Measurements from ENCODE around the gene CSNK1E.
"Not testable (repeated sequence)": the region's sequence is repeated elsewhere in the genome, so short reads cannot be mapped to it uniquely, and the experiment has no call there.

CSNK1E gene

DNA sequence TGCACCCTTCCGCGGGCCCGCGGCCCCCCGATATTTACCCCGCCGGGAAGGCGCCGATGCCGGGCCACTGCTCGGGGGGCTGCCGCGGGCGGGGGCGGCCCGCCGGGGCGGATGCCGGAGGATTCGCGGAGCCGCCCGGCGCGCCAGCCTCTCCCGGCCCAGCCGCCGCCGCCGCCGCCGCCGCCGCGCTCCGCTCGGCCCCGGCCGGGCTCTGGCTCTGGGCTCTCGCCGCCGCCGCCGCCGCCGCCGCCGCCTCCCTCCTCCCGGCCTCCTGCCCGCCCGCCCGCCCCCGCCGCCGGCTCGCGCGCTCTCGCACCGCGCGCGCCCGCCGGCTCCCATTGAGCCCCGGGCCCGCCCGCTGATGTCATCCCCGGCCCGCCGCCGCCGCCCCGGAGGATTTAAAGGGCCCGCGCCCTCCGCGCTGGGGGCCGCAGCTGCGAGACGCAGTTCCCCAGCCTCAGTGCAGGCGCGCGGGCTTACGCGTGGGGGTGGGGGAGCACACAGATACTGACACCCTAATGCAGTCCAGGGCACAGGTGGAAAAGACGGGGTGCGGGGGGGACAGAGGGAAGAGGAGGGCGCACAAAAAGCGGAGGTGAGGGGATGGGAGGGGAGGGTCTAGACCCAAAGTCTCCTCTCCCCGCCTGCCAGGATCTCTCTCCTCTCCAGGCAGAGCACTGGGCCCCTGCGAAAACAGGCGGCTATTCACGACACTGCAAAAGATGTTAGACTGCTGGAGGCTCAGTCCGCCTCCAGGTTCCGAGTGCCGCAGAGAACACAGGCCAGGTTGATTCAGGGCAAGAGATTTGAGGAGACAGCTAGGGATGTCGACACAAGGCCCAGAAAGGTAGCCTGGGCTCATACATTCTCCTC lies at the start of gene CSNK1E:
TSS of gene CSNK1E (minus strand) at position 312 of the 873 bp plus-strand sequence. CDS start 3,276 bp downstream, outside the sequence.
- in situ Hi-C loops (cut with MboI; ENCODE audit: low sequenced_read_pairs) = no loop called here

DNA sequence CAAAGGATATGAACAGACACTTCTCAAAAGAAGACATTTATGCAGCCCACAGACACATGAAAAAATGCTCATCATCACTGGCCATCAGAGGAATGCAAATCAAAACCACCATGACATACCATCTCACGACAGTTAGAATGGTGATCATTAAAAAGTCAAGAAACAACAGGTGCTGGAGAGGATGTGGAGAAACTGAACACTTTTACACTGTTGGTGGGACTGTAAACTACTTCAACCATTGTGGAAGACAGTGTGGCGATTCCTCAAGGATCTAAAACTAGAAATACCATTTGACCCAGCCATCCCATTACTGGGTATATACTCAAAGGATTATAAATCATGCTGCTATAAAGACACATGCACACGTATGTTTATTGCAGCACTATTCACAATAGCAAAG lies 48.6 kb upstream of the CSNK1E start:
- in situ Hi-C loops (cut with MboI; ENCODE audit: low sequenced_read_pairs) = not testable (repeated sequence)

DNA sequence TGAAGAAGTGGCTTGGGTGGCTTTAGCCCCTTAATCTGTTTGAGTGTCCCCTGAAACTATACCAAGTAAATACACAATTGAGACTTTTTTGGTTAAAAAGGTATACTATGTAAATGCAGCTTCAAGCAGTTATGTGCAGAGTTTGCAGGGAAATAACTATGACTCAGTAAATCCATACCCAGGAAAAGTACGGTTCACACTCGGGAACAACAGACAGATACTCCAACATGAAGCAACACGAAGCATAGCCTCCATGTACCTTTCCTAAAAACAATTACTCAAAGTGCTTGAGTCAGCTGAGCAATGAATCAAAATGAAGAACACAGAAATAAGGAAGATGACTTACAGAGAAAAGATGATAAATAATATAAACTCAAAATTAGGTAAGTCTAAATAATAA lies 47.9 kb upstream of the CSNK1E start:
- in situ Hi-C loops (cut with MboI; ENCODE audit: low sequenced_read_pairs) = not testable (repeated sequence)

DNA sequence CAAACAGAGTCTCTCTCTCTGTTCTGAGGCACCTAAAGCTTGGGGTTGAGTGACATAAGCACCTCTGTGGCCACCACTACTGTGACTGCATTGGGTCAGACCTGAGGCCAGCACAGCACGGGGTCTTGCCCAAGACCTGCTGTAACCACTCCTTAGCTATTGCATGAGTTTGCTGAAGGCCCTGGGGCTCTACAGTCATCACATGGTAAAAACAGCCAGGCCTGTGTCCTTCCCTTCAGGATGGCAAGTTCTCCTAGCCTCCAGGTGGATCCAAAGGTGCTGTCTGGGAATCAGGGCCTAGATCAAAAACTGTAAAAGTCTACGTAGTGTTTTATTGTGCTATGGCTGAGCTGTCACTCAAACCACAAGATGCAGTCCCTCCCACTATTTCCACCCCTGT lies 43.3 kb upstream of the CSNK1E start:
- in situ Hi-C loops (cut with MboI; ENCODE audit: low sequenced_read_pairs) = not testable (repeated sequence)

DNA sequence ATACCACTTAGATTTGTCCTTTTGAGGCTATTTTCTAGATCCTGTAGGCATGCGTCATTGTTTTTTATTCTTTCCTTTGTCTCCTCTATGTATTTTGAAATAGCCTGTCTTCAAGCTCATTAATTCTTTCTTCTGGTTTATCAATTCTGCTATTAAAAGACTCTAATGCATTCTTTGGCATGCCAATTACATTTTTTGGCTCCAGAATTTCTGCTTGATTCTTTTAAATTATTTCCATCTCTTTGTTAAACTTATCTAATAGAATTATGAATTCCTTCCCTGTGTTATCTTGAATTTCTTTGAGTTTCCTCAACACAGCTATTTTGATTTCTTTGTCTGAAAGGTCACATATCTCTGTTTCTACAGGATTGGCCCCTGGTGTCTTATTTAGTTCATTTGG lies 42.6 kb upstream of the CSNK1E start:
- in situ Hi-C loops (cut with MboI; ENCODE audit: low sequenced_read_pairs) = not testable (repeated sequence)

DNA sequence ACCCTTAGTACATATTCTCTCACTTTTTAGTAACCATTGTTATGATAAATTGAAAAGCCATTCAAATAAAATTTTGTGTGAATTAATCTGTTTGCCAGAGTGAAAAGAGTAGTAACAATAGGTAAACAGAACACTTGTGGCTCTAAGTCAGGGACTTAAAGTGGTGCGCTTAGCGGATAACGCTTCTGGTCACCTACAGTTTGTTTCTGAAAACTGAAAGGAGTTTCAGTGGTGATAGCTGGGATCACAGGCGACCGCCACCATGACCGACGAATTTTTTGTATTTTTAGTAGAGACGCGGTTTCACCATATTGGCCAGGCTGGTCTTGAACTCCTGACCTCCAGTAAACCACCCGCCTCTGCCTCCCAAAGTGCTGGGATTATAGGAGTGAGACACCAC lies 40.7 kb upstream of the CSNK1E start:
- in situ Hi-C loops (cut with MboI; ENCODE audit: low sequenced_read_pairs) = not testable (repeated sequence)

DNA sequence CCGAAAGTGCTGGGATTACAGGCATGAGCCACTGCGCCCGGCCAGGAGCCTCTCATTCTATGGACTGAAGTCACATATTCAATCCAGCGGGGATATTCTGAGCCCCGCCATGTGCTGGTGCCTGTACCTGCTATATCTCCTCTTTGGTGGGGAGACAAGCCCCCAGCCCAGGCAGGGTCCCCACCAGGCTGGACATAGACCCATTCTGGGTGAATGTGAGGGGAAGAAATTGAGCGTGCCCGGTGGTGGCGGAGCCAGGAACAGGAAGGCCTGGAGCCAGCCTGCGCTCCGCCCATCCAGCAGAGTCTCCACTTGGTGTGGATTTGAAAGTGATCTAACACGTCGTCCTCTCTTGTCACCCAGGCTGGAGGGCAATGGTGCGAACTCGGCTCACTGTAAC lies 38.0 kb upstream of the CSNK1E start:
- in situ Hi-C loops (cut with MboI; ENCODE audit: low sequenced_read_pairs) = no loop called here

DNA sequence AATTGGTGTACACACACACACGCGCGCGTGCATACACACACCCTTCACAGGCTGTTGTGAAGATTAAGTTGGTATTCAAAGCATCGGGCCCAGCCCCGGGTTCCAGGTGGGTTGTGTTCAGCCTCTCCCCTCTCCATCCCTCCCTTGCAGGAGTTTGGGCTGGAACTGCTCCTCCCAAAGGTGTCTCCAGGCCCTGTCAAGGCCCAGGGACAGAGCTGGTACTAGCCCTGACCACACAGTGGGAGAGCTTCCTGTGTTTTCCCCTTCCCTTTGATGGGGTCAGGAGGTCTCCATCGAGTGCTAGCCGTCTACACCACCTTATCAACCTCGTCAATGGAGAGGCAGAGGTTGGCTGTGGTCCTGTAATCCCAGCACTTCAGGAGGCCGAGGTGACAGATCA lies 36.5 kb upstream of the CSNK1E start:
- in situ Hi-C loops (cut with MboI; ENCODE audit: low sequenced_read_pairs) = no loop called here

DNA sequence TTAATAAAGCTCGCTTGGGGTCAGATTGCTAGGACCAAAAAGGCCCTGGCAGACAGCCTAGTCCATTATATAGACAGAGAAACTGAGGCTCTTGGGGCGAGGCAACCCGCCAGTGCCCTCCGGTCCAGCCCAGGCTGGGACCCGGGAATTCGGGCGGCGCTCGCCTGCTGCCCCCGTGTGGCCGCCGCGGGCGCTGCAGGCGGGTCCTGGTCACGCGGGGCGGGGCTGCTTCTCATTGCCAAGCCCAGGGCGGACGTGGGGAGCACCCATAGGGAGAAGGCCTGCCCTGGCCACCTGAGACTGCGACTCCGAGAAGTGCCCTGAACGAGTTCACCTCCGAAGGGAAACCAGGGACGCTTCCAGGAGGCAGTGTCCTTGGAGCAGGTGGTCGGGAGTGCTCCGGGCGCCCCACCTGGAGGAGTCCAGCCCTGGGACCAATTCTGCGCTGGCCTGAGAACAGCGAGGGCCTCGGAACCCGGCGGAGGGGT lies 36.0 kb upstream of the CSNK1E start:
- in situ Hi-C loops (cut with MboI; ENCODE audit: low sequenced_read_pairs) = no loop called here

DNA sequence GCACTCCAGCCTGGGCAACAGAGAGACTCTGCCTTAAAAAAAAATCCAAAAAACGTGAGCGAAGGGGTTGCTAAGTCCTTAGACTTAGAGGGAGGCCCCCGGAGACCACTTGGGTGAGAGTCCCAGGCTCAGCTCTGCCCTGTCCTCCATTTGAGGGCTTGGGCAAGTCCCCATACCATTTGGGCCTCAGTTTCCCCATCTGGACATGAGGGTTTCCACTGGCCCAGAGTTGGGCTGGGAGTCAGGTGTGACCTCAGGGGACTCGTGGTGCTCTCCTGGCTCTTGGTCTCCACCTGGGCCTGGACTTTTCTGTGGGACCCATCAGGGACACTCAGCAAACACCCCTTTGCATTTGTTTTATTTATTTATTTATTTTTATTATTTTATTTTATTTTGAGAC lies 35.2 kb upstream of the CSNK1E start:
- in situ Hi-C loops (cut with MboI; ENCODE audit: low sequenced_read_pairs) = no loop called here

DNA sequence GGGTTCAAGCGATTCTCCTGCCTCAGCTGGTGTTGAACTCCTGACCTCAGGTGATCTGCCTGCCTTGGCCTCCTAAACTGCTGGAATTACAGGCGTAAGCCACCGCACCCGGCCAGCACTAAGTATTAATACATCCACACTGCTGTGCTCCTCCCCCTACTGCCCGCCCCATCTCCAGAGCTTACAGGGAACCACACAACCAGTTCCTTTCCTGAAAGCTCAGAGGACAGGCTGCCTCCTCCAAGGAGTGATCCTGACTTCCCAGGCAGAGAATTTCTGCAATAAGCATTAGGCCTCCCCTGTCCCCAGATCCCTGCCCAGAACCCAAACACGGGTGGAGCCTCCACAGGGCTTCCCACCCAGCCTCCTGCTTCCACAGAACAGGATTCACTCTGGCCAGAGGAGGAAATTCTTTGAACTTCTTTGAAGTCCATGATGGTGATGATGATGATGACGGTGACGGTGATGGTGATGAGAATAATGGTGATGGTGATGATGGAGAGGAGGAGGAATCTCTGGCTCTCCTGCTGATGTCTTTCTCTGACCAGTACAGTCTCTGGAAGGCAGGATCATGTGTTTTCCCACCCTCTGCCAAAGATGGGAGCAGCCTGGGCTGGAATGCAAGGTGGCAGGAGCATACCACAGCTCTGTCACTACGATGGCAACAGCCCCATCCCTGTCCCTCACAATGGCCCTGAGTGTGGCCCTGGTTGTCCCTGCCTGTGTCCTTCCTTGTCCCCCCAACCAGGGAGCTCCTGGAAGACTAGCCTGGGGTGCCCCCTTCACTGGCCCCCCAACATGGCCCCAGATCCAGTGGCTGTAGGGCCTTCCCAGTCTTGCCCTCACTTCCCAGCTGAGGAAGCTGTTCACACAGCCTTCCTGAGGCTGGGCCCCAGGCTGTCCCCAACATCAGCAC lies 33.5 kb upstream of the CSNK1E start:
- in situ Hi-C loops (cut with MboI; ENCODE audit: low sequenced_read_pairs) = no loop called here

DNA sequence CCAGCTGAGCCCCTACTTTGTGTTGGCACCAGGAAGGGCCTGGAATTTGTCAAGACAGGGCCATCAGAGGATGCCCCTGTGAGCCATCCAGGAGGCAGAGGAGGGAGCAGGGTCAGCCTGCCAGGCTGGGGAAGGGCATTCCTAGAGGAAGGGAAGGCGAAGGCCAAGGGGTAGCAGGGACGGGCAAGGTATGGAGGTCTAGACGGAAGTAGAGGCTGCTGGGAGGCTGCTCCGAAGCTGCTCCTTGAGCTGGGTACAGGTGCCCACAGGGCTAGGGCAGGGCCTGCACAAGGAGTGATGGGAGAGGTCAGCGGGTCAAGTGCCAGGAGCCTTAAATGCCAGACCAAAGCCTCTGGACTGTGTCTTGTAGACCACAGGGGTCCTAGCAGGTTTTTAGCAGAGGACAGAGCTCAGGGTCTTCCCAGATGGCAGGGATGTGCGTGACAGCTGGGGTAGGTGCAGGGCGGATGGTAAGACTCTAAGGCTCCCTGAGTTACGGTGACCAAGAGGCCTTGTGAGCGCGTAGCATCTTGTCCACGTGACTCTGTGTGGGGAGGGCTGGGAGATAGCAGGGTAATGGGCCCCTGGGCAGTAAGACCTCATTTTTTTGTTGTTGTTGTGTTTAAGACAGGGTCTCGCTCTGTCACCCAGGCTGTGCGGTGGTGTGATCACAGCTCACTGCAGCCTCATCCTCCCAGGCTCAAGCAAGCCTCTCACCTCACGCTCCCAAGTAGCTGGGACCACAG lies 31.7 kb upstream of the CSNK1E start:
- in situ Hi-C loops (cut with MboI; ENCODE audit: low sequenced_read_pairs) = no loop called here

DNA sequence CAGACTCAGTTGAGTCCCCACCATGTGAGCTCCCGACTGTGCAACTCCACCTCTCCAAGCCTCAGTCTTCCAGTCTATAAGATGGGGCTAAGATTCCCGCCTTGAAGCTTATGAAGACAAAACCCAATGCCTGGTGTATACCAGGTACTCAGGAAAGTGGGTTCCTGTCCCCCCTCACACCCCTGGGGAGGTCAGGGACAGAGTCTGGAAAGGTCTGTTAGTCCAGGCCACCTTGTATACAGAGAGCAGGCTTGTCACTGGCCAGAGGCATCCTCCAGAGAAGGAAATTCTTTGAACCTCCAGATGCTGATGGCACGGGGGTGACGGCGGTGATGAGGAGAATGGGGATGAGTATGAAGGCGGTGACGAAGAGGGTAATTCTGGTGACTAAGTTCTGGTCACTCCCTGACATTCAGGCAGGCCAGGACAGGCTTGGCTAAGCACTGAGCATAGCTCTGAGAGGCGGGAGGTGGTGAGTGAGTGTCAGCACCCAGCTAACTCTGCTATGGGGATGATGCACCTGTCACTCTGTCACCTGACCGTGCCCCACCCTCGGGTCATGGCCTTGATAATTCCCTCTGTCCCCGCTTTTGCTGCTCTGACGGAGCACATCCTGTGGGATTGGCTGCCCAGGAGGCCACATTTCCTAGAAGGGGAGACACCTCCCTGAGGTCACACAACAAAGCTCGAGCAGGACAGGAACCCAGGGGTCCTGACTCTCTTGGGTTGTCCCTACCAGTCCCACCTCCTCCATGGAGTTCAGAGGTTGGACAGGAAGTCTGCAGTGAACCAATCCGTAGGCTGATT lies 30.9 kb upstream of the CSNK1E start:
- in situ Hi-C loops (cut with MboI; ENCODE audit: low sequenced_read_pairs) = no loop called here

DNA sequence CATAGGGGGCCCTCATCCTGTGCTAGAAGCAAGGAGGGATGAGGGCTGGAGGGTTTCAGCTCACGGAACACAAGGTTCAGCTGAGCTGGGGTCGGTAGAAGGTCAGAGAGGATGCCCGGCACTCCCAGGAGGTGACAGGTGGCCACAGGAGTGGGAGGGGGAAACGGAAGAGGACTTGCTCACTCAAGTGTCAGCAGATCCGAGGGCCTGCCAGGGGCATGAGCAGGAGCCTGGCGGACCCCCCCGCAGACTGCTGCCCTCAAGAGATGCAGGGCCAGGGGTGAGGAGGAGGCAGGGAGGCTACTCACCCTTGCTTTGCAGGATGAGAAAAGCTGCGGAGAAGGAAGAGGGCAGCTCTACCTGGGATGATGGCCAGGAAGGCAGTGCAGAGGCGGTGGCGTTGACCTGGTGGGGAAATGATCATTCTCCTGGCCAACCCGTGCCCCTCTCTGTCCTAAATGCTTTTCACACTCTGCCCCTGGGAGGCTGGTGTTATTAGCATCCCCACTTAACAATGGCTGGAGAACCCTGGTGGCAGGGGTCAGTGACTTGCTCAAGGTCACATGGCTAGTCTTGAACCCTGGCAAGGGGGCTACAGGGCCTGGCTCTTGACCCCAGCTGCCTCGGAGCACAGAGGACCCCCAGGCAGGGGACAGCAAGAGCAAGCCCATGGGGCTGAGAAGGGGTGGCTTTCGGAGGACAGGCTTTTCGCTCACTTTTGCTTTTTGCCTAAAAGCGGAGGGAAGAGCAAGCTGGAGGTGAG lies 30.1 kb upstream of the CSNK1E start:
- in situ Hi-C loops (cut with MboI; ENCODE audit: low sequenced_read_pairs) = no loop called here

DNA sequence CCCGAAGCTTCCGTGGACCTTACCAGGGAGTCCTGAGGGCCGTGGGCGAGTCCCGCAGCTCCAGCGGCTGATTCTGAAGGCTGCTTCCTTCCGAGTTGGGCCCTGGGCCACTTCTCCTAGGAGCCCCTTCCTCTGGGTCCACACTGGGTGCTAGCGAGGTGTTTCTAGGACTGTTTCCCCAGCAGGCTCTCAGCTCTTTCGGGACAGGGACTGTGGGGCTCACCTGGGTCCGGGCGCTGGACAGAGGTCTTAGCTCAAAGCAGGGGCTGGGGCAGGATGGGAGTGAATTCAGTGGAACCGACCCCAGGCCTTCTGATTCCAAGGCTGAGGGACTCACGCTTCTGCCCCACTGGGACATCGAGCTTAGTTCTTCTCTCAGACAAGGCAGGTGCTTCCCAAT lies 29.3 kb upstream of the CSNK1E start:
- in situ Hi-C loops (cut with MboI; ENCODE audit: low sequenced_read_pairs) = no loop called here

DNA sequence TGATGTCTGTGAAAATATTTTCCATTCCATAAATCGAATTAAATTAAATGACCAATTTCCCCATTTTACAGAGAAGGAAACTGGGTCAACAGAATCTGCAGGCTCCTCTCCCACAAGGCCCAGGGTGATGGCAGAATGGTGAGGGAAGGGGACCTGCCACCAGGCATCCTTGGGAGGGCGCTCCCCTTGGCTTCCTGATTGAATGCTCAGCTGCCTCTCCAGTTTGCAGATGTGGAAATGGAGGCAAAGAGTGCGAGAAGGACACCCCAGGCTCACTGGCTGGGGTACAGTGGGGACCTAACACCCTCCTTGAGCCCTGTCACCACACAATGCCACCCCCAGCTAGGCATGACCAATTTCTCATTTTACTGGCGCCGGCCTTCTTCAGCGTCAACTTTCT lies 28.5 kb upstream of the CSNK1E start:
- in situ Hi-C loops (cut with MboI; ENCODE audit: low sequenced_read_pairs) = no loop called here

DNA sequence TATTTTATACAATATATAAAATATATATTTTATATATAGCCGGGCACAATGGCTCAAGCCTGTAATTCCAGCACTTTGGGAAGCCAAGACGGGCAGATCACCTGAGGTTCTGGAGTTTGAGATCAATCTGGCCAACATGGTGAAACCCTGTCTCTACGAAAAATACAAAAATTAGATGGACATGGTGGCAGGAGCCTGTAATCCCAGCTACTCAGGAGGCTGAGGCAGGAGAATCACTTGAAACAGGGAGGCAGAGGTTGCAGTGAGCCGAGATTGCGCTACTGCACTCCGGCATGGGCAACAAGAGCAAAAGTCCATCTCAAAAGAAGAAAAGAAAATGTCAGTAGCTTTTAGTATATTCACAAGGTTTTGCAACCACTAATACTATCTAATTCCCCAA lies 22.7 kb upstream of the CSNK1E start:
- in situ Hi-C loops (cut with MboI; ENCODE audit: low sequenced_read_pairs) = not testable (repeated sequence)

DNA sequence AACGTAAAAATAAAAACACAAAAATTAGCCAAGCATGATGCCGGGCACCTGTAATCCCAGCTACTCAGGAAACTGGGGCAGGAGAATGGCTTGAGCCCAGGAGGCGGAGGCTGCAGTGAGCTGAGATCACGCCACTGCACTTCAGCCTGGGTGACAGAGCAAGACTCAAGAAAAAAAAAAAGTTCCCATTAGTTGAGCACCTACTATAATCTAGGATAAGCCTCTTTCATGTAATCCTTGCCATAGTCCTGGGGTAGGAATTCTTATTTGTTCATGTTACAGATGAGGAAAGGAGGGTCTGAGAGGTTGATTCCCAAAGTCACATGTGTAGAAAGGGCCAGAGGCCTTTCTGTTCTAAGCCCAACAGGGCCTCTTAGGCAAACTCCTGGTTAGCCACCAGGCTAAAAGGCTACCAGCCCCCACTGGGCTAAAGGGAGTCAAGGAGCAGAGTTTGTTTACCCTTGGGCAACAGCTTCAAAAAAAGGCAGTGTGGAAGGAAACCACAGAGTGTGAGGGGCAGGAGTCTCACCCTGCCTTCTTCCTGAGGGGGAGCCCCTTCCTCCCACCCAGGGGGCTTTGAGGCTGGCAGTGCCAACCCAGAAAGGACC lies 21.6 kb upstream of the CSNK1E start:
- in situ Hi-C loops (cut with MboI; ENCODE audit: low sequenced_read_pairs) = no loop called here

DNA sequence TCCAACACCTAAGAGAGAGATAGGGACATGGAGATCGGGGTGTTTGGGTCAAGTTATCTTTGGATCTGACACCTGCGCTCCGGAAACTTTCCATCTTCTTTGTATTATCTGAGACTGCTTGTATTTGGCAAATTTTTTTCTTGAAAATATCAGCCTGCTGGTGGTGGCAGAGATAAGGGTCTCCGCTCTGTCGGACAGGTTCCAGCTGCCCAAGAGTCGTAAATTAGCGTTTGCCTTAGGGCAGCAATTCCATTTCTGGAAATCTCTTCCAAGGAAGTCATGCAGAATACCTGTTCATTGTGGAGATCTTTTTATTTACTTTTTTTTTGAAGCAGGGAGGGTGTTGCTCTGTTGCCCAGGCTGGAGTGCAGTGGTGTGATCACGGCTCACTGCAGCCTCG lies 19.5 kb upstream of the CSNK1E start:
- in situ Hi-C loops (cut with MboI; ENCODE audit: low sequenced_read_pairs) = no loop called here
